ENCODE data around the gene TRMT11.

The TRMT11 gene

DNA sequence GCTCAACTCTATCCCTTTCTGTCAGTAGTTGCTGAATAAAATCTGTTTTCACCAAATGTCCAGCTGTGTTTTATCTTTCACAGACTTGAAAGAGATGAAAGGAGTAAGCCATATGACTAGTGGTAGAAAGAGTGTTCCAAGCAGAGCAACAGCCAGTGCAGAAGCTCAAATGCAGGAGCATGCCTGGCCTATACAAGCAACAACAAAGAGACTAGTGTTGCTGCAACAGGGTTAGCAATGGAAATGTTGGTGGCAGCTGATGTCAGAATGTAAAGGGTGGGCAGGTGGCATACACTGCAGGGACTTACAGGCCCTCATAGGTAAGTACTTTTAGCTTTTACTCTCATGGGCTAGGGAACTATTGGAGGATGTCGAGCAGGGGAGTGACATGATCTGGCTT, 35.0 kb upstream of the TRMT11 start:
- TF ChIP-seq, protein P1, sequence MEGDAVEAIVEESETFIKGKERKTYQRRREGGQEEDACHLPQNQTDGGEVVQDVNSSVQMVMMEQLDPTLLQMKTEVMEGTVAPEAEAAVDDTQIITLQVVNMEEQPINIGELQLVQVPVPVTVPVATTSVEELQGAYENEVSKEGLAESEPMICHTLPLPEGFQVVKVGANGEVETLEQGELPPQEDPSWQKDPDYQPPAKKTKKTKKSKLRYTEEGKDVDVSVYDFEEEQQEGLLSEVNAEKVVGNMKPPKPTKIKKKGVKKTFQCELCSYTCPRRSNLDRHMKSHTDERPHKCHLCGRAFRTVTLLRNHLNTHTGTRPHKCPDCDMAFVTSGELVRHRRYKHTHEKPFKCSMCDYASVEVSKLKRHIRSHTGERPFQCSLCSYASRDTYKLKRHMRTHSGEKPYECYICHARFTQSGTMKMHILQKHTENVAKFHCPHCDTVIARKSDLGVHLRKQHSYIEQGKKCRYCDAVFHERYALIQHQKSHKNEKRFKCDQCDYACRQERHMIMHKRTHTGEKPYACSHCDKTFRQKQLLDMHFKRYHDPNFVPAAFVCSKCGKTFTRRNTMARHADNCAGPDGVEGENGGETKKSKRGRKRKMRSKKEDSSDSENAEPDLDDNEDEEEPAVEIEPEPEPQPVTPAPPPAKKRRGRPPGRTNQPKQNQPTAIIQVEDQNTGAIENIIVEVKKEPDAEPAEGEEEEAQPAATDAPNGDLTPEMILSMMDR (conservative IDR thresholded peaks at IDR 0.05; ENCODE audit: low read length), result no peak
- no peak for DNase-seq (ENCODE audit: low read depth)
- H3K4me3 ChIP-seq (ENCODE audit: low read length), result no peak overlapping the region

DNA sequence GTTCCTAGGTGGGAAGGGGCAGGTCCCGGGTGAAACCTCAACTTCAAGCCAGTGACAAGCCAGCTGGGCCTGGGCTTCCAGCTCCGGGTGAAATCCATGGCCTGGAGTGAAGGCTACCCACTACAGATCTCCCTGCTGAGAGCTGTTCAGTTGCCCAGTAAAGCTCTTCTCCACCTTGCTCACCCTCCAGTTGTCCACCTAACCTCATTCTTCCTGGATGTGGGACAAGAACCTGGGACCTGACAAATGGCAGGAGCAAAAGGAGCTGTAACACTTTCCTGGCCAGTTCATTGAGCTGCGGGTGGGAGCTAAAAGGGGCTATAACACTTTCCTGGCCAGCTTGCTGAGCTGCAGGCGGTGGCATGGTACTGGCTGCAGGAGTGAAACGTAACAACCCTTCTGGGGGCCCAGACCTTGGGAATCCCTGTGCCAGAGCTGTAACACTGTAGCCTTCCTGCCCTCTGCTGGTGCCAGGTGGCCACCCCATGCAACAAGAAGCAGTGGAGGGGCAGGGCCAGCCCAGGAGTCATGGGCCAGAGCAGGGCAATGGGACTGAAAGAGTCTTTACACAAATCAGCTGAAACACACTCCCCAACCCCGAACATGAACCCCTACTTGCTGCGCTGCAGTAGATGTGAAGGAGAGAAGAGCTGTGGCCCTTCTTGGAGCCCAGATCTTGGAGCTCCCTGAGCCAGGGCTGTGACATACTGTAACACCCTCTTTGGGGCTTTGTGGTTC, 33.4 kb upstream of the TRMT11 start:
- no peak overlapping the region for H3K4me3 ChIP-seq (ENCODE audit: low read length)
- TF ChIP-seq, protein P1 (conservative IDR thresholded peaks at IDR 0.05; ENCODE audit: low read length), result peak; percentile 53
- DNase-seq (ENCODE audit: low read depth), result peak; percentile 30

DNA sequence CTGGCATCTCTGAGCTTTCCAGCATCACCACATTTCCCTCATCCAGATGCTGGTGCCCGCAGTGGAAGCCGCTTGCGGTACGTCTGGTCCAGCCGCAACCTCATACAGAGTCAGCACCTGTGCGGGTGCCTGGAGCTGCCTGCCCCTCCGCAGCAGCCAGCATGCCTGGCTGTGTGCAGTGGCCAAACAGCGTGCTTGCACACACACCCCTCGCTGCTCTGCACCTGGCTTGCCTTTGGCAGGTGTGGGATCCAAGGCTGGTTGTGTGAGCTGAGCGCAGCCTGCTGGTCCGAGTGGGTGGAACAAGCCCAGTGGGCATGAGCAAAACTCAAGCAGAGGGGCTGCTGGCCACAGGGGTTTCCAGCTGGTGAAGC, 32.9 kb upstream of the TRMT11 start:
- TF ChIP-seq, protein P1 (conservative IDR thresholded peaks at IDR 0.05; ENCODE audit: low read length), result no peak
- no peak overlapping the region for H3K4me3 ChIP-seq (ENCODE audit: low read length)
- DNase-seq (ENCODE audit: low read depth), result no peak

DNA sequence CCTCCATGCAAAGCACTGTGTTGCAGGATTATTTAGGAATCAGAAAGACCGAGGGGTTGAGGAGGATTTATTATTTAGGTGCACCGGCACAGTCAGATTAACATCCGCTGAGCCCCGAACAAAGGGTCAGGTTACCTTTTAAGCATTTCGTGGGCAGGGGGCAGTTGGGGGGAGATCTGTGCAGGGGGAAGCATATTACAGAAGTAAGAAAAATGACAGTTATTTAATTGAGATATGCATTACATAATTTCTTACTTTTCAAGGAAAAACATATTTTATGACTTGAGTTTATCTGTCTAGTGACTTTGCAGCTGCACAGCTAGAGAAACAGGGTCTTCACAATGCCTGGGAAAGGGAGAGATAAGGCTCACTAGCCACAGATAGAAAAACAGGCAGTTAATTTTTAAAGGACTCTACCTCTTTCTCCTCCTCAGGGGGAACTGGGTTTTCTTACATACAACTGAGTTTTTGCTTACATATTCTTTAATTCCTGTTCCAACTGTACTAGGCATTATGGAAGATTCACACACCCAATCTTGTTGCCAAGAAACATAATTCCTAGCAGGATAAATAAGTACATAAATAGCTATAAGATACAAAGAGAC, 31.5 kb upstream of the TRMT11 start:
- no peak for DNase-seq (ENCODE audit: low read depth)
- TF ChIP-seq, protein P1 (conservative IDR thresholded peaks at IDR 0.05; ENCODE audit: low read length), result no peak
- H3K4me3 ChIP-seq (ENCODE audit: low read length), result no peak overlapping the region

DNA sequence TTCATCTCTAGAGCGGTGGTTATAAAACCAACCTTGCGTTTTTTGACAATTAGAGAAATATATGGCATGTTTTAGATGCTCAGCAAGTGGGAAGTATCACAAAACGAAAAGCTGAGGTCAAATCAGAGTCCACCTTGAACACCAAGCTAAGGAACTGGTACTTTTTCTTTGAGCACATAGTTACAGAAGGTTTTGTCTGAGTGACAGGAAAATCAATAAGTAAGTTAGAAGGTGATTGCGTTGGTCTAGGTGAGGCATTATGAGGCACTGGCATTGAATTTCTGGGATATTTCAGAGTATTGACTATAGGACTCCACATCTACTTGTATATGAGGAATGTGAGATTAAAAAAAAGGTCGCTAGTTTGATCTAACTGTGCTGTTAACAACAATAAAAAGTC, 30.4 kb upstream of the TRMT11 start:
- no peak overlapping the region; the same call in 1 of the 2 replicates for H3K4me3 ChIP-seq (ENCODE audit: low read length)
- TF ChIP-seq, protein P1 (conservative IDR thresholded peaks at IDR 0.05; ENCODE audit: low read length), result no peak
- DNase-seq (ENCODE audit: low read depth), result no peak

DNA sequence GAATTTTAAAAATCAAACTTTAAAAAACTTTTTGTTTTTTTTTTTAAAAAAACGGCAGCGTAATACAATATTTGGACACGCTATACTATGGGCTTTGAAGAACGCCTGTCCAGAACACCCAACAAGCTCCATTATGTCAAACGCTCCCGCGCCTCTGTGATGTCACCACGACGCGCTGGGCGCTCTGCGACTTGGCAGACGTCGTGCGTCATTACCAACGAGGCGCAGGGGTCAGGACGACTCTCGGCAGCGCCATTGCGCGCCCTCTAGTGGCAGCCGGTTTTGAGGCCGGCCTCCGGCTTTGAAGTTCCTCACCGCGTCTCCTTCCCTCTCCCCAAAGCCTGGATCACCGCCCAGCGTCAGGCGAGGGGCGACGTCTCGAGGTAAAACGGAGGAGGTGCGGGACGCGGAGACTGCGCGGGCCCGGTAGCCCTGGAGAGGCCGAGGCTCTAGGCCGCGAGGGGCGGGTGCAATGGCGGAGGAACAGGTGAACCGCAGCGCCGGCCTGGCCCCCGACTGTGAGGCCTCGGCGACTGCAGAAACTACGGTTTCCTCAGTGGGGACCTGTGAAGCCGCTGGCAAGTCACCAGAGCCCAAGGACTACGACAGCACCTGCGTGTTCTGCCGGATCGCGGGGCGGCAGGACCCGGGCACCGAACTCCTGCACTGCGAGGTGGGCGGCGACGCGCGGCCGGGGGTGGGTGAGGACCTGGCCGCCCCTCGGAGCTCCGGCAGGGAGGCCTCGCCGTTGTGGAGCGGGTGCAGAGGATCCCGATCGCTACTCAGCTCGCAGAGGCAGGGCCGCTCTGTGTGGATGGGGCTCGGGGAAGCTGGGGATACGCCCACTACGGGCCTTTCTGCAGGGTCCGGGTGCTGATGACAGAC, 29.6 kb upstream of the TRMT11 start, which contains the start of gene HINT3:
HINT3 (plus strand) TSS at position 265 of the 885 bp plus-strand sequence; CDS start at position 473, 208 bp downstream.
- peak; percentile 93 for DNase-seq (ENCODE audit: low read depth)
- TF ChIP-seq, protein P1 (conservative IDR thresholded peaks at IDR 0.05; ENCODE audit: low read length), result peak; percentile 89
- peak within 1 kb of the TSS; percentile 87 for H3K4me3 ChIP-seq (ENCODE audit: low read length)

Data from AG10803 (cell line).